ENCODE results near the gene CFAP58. TPM values are rescaled to one million over a fixed set of nuclear protein-coding genes. Genes with fewer than 3 reads are reported as not detected.

The CFAP58 gene
- total and polyA plus RNA-seq, 2 donors (not counting 1 experiment from before 2014, with no cell fraction given): not detected

DNA sequence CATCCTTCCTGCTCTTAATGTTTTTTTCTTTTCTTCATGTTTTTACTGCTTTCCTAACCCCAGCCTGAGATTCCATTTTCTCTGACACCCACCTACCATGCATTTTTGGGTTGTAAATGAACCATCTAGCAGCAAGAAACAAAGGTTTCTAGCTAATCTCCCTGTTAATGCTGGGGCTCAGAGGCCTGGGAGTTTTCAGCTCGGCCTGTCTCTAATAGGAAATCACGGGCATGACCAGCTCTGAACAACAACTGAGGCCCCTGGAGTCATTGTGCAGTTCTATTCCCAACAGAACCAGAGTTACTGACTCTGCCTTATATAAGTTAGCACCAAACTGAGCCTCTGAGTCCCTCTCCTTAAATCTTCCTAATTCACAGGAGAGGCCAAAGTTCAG is 134.8 kb downstream of the CFAP58 start:
- H3K9me3 ChIP-seq (ENCODE audit: control extremely low read depth in 1 of 3, control insufficient read depth in 2 of 3, insufficient read depth in 1 of 3, low read length in 2 of 3): no peaks in the 10 kb centered on the region
- no peak overlapping the region for H3K4me3 ChIP-seq (ENCODE audit: control extremely low read depth in 1 of 5, extremely low read depth in 1 of 5, insufficient read depth in 1 of 5, low read depth in 2 of 5, low read length in 4 of 5)
- CTCF ChIA-PET: no interaction called here
- no peaks in the 10 kb centered on the region for H4K20me1 ChIP-seq (ENCODE audit: control insufficient read depth, insufficient read depth, low read length, poor library complexity, severe bottlenecking)
- H3K27me3 ChIP-seq (replicated peaks in 1 of 4; ENCODE audit: control extremely low read depth in 1 of 4, control insufficient read depth in 3 of 4, insufficient read depth in 4 of 4, low read length in 3 of 4): peaks cover 0 to 5% (median 0%) of the 10 kb centered on the region in 4 experiments
- ATAC-seq (ENCODE audit: low read depth) (no peak), DNase-seq (no peak)
- no peak overlapping the region for H3K4me3 Mint-ChIP-seq
- peaks cover 21% of the 10 kb centered on the region for H3K27me3 Mint-ChIP-seq
- no peaks in the 10 kb centered on the region for H3K9me3 Mint-ChIP-seq (ENCODE audit: insufficient read depth)
- no peak overlapping the region for H3K27ac Mint-ChIP-seq
- POLR2A ChIA-PET: no interaction called here
- no peak for TF ChIP-seq CTCF (IDR thresholded peaks at IDR 0.05)
- no peak for TF ChIP-seq EZH2 (IDR thresholded peaks at IDR 0.05; ENCODE audit: borderline replicate concordance, insufficient read depth, low read depth, low read length, poor library complexity, severe bottlenecking)
- intact Hi-C loops (cut with micrococcal nuclease): no loop called here
- no peaks in the 10 kb centered on the region for H3K4me1 Mint-ChIP-seq
- H3K79me2 ChIP-seq (ENCODE audit: control insufficient read depth, insufficient read depth, low read length): no peaks in the 10 kb centered on the region
- WGBS (ENCODE audit: insufficient coverage): 94% methylated on average over 2 of the region's 2 CpGs
- H3K4me1 ChIP-seq (ENCODE audit: control insufficient read depth in 2 of 2, insufficient read depth in 2 of 2, low read length in 2 of 2): no peaks in the 10 kb centered on the region
- no peak overlapping the region for H3K4me2 ChIP-seq (replicated peaks; ENCODE audit: low read depth, low read length, poor library complexity, severe bottlenecking)
- H3K36me3 ChIP-seq (replicated peaks in 1 of 2; ENCODE audit: control extremely low read depth in 1 of 2, control insufficient read depth in 1 of 2, extremely low read depth in 1 of 2, insufficient read depth in 2 of 2, low read length in 1 of 2): no peaks in the 10 kb centered on the region
- no peak overlapping the region for H3K9ac ChIP-seq (ENCODE audit: low read length)
- no peak overlapping the region for H3K27ac ChIP-seq (ENCODE audit: low read length in 2 of 2)
- H2AFZ ChIP-seq (ENCODE audit: insufficient read depth, low read depth, low read length, poor library complexity, severe bottlenecking): no peak overlapping the region

DNA sequence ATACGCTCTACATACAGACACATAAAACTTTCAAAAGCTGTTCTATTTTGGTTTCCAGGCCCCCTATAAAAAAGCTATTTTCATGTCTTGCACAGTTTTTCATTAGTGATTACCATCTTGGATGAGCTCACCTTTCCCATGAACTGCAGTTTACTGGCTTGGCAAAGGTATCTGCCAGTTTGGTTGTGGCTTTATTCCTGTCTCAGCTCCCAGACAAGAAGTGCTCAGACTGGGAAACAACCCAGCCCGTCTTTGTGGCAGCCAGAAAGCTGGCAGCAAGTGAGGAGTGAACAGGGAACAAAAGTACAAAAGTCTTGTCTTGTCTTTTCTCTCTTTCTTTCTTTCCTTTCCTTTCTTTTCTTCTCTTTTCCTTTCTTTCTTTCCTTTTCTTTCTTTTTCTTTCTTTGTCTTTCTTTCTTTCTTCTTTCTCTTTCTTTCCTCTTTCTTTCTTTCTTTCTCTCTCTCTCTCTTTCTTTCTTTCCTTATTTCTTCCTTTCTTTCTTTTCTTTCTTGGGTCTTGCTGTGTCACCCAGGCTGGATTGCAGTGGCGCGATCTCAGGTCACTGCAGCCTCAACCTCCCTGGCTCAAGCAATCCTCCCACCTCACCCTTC is 138.8 kb downstream of the CFAP58 start:
- intact Hi-C loops (cut with micrococcal nuclease): no loop called here
- DNase-seq (no peak), ATAC-seq (ENCODE audit: low read depth) (no peak)
- Histone ChIP-seq H4K20me1 (ENCODE audit: control insufficient read depth, insufficient read depth, low read length, poor library complexity, severe bottlenecking) (no peaks in the 10 kb centered on the region), H3K4me3 (ENCODE audit: control extremely low read depth in 1 of 5, extremely low read depth in 1 of 5, insufficient read depth in 1 of 5, low read depth in 2 of 5, low read length in 4 of 5) (no peak overlapping the region), H3K36me3 (replicated peaks in 1 of 2; ENCODE audit: control extremely low read depth in 1 of 2, control insufficient read depth in 1 of 2, extremely low read depth in 1 of 2, insufficient read depth in 2 of 2, low read length in 1 of 2) (no peaks in the 10 kb centered on the region), H3K27me3 (replicated peaks in 1 of 4; ENCODE audit: control extremely low read depth in 1 of 4, control insufficient read depth in 3 of 4, insufficient read depth in 4 of 4, low read length in 3 of 4) (peaks cover 0 to 3% (median 0%) of the 10 kb centered on the region in 4 experiments), H3K4me2 (replicated peaks; ENCODE audit: low read depth, low read length, poor library complexity, severe bottlenecking) (no peak overlapping the region), H3K9me3 (ENCODE audit: control extremely low read depth in 1 of 3, control insufficient read depth in 2 of 3, insufficient read depth in 1 of 3, low read length in 2 of 3) (no peaks in the 10 kb centered on the region), H3K9ac (ENCODE audit: low read length) (no peak overlapping the region), H3K79me2 (ENCODE audit: control insufficient read depth, insufficient read depth, low read length) (no peaks in the 10 kb centered on the region), H2AFZ (ENCODE audit: insufficient read depth, low read depth, low read length, poor library complexity, severe bottlenecking) (no peak overlapping the region), H3K4me1 (ENCODE audit: control insufficient read depth in 2 of 2, insufficient read depth in 2 of 2, low read length in 2 of 2) (no peaks in the 10 kb centered on the region), H3K27ac (ENCODE audit: low read length in 2 of 2) (no peak overlapping the region)
- no peak overlapping the region for H3K4me3 Mint-ChIP-seq
- TF ChIP-seq EZH2 (IDR thresholded peaks at IDR 0.05; ENCODE audit: borderline replicate concordance, insufficient read depth, low read depth, low read length, poor library complexity, severe bottlenecking) (no peak), CTCF (IDR thresholded peaks at IDR 0.05) (peak; percentile 7)
- 100% methylated on average over 1 of the region's 4 CpGs for WGBS (ENCODE audit: insufficient coverage)
- H3K9me3 Mint-ChIP-seq (ENCODE audit: insufficient read depth): no peaks in the 10 kb centered on the region
- POLR2A ChIA-PET: no interaction called here
- H3K4me1 Mint-ChIP-seq: no peaks in the 10 kb centered on the region
- H3K27me3 Mint-ChIP-seq: peaks cover 19% of the 10 kb centered on the region
- CTCF ChIA-PET: no interaction called here
- H3K27ac Mint-ChIP-seq: no peak overlapping the region

All from B cell (primary cell).